Breast epithelium (tissue), 4 donors: ENCODE results near the gene TJP1. TPM values are rescaled to one million over a fixed set of nuclear protein-coding genes. Genes with fewer than 3 reads are reported as not detected.

ENCODE experiments used
- DNase-seq, 2 donors: peaks; one replicate each; pipeline ENCODE4 v3.0.0-alpha.2; 2019; ENCODE audit warnings: low spot score in 2 of 2
- H3K27ac ChIP-seq, 2 donors: fragments of 200-600 bp; sonication (generic) in 1 of 2; one replicate each; pipeline ENCODE4 v1.5.1; 2016 to 2019; ENCODE audit warnings: mild to moderate bottlenecking in 1 of 2
- H3K27me3 ChIP-seq, 2 donors: fragments of 200-600 bp; sonication (generic) in 1 of 2; one replicate each; pipeline versions ENCODE4 v1.5.1 to v1.6.0; 2017 to 2019; ENCODE audit warnings: control low read depth in 1 of 2, mild to moderate bottlenecking in 1 of 2
- H3K36me3 ChIP-seq: fragments of 200-600 bp; one replicate; pipeline ENCODE4 v1.5.1; 2019
- H3K4me1 ChIP-seq, 2 donors: fragments of 200-600 bp; sonication (generic); one replicate each; pipeline ENCODE4 v1.5.1; 2016 to 2019; ENCODE audit warnings: control low read depth in 1 of 2
- H3K4me3 ChIP-seq, 3 donors: fragments of 200-600 bp; sonication (generic); 1 replicate in 2 of 3; 2 replicates in 1 of 3; pipeline ENCODE4 v1.5.1; 2016 to 2019; ENCODE audit warnings: mild to moderate bottlenecking in 3 of 3, moderate library complexity in 2 of 3
- H3K9me3 ChIP-seq, 2 donors: fragments of 200-600 bp; sonication (generic) in 1 of 2; one replicate each; pipeline ENCODE4 v1.5.1; 2016 to 2019; ENCODE audit warnings: control low read depth in 1 of 2
- POLR2A ChIP-seq: fragments of 450-650 bp; IDR thresholded peaks from one replicate; pipeline ENCODE4 v1.6.1; 2016; ENCODE audit warnings: antibody characterized with exemption, mild to moderate bottlenecking, moderate library complexity
- POLR2AphosphoS5 ChIP-seq, 3 donors: sonication (generic); formaldehyde crosslinking; IDR thresholded peaks; one replicate each; pipeline ENCODE4 v1.6.1; 2017; ENCODE audit warnings: antibody characterized with exemption in 3 of 3
- intact Hi-C: fragments of 100-400 bp; cut with DNase I; formaldehyde crosslinking; loops from one replicate; pipeline ENCODE4 v1.15.1; 2023; ENCODE audit warnings: low total_unique reads
- total RNA-seq, 3 donors: library from RNA; depleted of rRNA; stranded (reverse); fragments of >200 nt; gene quantifications; one replicate each; pipeline ENCODE4 v1.1.0, GENCODE V29; 2016
- TF ChIP-seq, protein P1 (sequence below), 3 donors: fragments of 450-650 bp; IDR thresholded peaks; one replicate each; pipeline ENCODE4 v1.5.1; 2016 to 2017; ENCODE audit warnings: antibody characterized with exemption in 3 of 3, mild to moderate bottlenecking in 3 of 3, moderate library complexity in 3 of 3

The TJP1 gene
- 100 to 1,000 TPM in 1 of 3 donors, 10 to 100 TPM in 2; 92.8 to 101 (median 97.2) TPM for total RNA-seq

- peak; percentile 55 to 66 for DNase-seq
- peak within 1 kb of the TSS; percentile 75 to 86 (median 83) for H3K4me3 ChIP-seq
- no peaks in the 10 kb centered on the region for H3K36me3 ChIP-seq
- intact Hi-C loops: no loop called here
- H3K27me3 ChIP-seq: no peaks in the 10 kb centered on the region
- TF ChIP-seq, protein P1, sequence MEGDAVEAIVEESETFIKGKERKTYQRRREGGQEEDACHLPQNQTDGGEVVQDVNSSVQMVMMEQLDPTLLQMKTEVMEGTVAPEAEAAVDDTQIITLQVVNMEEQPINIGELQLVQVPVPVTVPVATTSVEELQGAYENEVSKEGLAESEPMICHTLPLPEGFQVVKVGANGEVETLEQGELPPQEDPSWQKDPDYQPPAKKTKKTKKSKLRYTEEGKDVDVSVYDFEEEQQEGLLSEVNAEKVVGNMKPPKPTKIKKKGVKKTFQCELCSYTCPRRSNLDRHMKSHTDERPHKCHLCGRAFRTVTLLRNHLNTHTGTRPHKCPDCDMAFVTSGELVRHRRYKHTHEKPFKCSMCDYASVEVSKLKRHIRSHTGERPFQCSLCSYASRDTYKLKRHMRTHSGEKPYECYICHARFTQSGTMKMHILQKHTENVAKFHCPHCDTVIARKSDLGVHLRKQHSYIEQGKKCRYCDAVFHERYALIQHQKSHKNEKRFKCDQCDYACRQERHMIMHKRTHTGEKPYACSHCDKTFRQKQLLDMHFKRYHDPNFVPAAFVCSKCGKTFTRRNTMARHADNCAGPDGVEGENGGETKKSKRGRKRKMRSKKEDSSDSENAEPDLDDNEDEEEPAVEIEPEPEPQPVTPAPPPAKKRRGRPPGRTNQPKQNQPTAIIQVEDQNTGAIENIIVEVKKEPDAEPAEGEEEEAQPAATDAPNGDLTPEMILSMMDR (IDR thresholded peaks at IDR 0.05): no peak
- TF ChIP-seq POLR2AphosphoS5 (IDR thresholded peaks at IDR 0.05): peak; percentile 70 to 87 (median 77)
- H3K9me3 ChIP-seq: no peaks in the 10 kb centered on the region
- H3K4me1 ChIP-seq: no peaks in the 10 kb centered on the region
- H3K27ac ChIP-seq: peak within 1 kb of the TSS; percentile 95 to 97
Measured at GRCh38 chr15:29822100-29822683, at the start of gene TJP1. TJP1 (minus strand) TSS chr15:29822468; CDS start chr15:29822028, 440 bp downstream.

DNA sequence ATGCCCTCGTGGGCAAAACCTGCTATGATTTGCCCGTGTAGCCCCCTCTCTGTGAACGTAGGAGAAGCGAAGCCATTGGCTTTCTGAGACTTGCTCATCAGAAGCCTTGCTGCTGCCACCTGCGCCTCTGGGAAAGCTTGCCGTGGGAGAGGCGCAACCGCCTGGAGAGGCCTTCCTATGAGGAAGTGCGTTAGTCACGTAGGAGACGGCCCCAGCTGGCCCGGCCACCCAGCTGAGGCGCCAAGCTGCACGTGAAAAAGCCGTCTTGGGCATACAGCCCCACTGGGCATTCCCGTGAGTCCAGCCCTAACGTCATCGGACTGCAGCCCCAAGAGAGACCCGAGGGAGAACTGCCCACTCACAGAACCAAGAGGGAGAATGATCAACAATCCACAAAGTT, 49.1 kb upstream of the TJP1 start:
- no peaks in the 10 kb centered on the region for H3K36me3 ChIP-seq
- H3K4me3 ChIP-seq: no peak overlapping the region
- no peaks in the 10 kb centered on the region for H3K9me3 ChIP-seq
- TF ChIP-seq, protein P1 (IDR thresholded peaks at IDR 0.05): no peak
- TF ChIP-seq POLR2A (no peak), POLR2AphosphoS5 (IDR thresholded peaks at IDR 0.05) (peak in 1 of 3 donors; percentile 16)
- H3K27ac ChIP-seq: peak overlapping the region in 1 of 2 donors; percentile 3
- no peaks in the 10 kb centered on the region for H3K27me3 ChIP-seq
- H3K4me1 ChIP-seq: no peaks in the 10 kb centered on the region
- intact Hi-C loops: no loop called here
- DNase-seq: no peak

- Histone ChIP-seq H3K4me1 (no peaks in the 10 kb centered on the region), H3K27ac (peak overlapping the region in 1 of 2 donors; percentile 3), H3K27me3 (no peaks in the 10 kb centered on the region), H3K4me3 (no peak overlapping the region), H3K36me3 (no peaks in the 10 kb centered on the region), H3K9me3 (no peaks in the 10 kb centered on the region)
- intact Hi-C loops: no loop called here
- TF ChIP-seq POLR2A: no peak
- peak in 1 of 3 donors; percentile 49 for TF ChIP-seq POLR2AphosphoS5 (IDR thresholded peaks at IDR 0.05)
- no peak for DNase-seq
Measured at GRCh38 chr15:29870495-29871151, 48.4 kb upstream of the TJP1 start.

GRCh38 chr15:29867241-29868000, 45.2 kb upstream of the TJP1 start:
- Histone ChIP-seq H3K4me3 (no peak overlapping the region), H3K27ac (no peak overlapping the region), H3K36me3 (no peaks in the 10 kb centered on the region), H3K4me1 (no peaks in the 10 kb centered on the region), H3K9me3 (no peaks in the 10 kb centered on the region), H3K27me3 (no peaks in the 10 kb centered on the region)
- intact Hi-C loops: no loop called here
- TF ChIP-seq POLR2AphosphoS5 (IDR thresholded peaks at IDR 0.05) (no peak), POLR2A (no peak)
- TF ChIP-seq, protein P1 (IDR thresholded peaks at IDR 0.05): no peak
- no peak for DNase-seq

GRCh38 chr15:29866337-29866736, 44.1 kb upstream of the TJP1 start:
- TF ChIP-seq, protein P1 (IDR thresholded peaks at IDR 0.05): no peak
- TF ChIP-seq POLR2AphosphoS5 (IDR thresholded peaks at IDR 0.05): no peak
- TF ChIP-seq POLR2A: no peak
- DNase-seq: no peak
- H3K36me3 ChIP-seq: no peaks in the 10 kb centered on the region
- H3K4me1 ChIP-seq: no peaks in the 10 kb centered on the region
- H3K4me3 ChIP-seq: no peak overlapping the region
- no peak overlapping the region for H3K27ac ChIP-seq
- intact Hi-C loops: no loop called here
- no peaks in the 10 kb centered on the region for H3K9me3 ChIP-seq
- H3K27me3 ChIP-seq: no peaks in the 10 kb centered on the region
